Testis (tissue), 2 donors: ENCODE results near the gene LSM10.

Experiments
- POLR2A ChIP-seq: fragments of 450-650 bp; IDR thresholded peaks from one replicate; pipeline ENCODE4 v1.6.1; 2017; ENCODE audit warnings: antibody characterized with exemption, mild to moderate bottlenecking, moderate library complexity
- TF ChIP-seq, protein P1 (sequence below), 3 experiments: fragments of 450-650 bp in 2 of 3; fragments of 200-600 bp in 1 of 3; sonication (generic) in 1 of 3; IDR thresholded peaks; one replicate each; pipeline ENCODE4 v1.5.1; 2016 to 2019; ENCODE audit warnings: antibody characterized with exemption in 3 of 3, mild to moderate bottlenecking in 2 of 3, moderate library complexity in 1 of 3

DNA sequence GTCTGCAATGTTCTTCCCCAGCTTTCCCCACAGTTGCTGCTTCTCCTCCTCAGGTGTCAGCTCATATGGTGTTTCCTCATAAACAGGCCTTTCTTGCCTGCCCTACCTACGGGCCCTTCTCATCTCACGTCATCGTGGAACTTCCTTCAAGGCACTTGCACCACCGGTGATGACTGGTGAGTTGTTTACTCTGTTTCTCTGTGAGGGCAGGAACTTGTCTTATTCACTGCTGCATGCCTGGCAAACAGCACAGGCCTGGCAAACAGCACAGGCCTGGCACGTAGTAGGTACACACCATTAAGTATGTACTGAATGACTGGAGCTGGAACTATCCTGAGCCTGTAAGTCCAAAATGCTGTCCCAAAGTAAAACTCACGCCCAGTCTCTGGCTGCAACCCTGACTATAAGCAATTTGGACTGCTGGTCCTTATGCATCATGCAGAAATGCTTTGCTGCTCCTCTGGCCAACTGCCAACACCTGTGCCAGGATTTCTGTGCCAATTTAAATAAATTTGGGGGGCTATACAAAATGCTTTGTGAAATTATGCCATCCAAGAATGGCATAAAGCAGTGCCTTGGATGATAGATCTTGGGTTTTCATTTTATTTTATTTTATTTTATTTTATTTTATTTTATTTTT is 37.7 kb downstream of the LSM10 start:
- TF ChIP-seq, protein P1, sequence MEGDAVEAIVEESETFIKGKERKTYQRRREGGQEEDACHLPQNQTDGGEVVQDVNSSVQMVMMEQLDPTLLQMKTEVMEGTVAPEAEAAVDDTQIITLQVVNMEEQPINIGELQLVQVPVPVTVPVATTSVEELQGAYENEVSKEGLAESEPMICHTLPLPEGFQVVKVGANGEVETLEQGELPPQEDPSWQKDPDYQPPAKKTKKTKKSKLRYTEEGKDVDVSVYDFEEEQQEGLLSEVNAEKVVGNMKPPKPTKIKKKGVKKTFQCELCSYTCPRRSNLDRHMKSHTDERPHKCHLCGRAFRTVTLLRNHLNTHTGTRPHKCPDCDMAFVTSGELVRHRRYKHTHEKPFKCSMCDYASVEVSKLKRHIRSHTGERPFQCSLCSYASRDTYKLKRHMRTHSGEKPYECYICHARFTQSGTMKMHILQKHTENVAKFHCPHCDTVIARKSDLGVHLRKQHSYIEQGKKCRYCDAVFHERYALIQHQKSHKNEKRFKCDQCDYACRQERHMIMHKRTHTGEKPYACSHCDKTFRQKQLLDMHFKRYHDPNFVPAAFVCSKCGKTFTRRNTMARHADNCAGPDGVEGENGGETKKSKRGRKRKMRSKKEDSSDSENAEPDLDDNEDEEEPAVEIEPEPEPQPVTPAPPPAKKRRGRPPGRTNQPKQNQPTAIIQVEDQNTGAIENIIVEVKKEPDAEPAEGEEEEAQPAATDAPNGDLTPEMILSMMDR (IDR thresholded peaks at IDR 0.05) = no peak
- no peak for TF ChIP-seq POLR2A
